Inferior parietal cortex (tissue), 1 donor: Measurements from ENCODE around the gene HACE1.
"Not testable (repeated sequence)": the region's sequence is repeated elsewhere in the genome, so short reads cannot be mapped to it uniquely, and the experiment has no call there.

Experiments used
- DNase-seq: peaks from one replicate; pipeline ENCODE4 v3.0.0-alpha.2; 2016; ENCODE audit errors: extremely low spot score

Gene HACE1

GRCh38 chr6:104859225-104860146 lies at the start of gene HACE1:
Gene HACE1 (minus strand): TSS chr6:104859919. CDS start chr6:104859642, 277 bp downstream.
- peak; percentile 91 for DNase-seq

- DNase-seq, result no peak
Observed at GRCh38 chr6:104908888-104909525, 49.3 kb upstream of the HACE1 start.

- DNase-seq, result no peak
Observed at GRCh38 chr6:104908031-104908887, 48.5 kb upstream of the HACE1 start.

GRCh38 chr6:104898893-104899292 lies 39.2 kb upstream of the HACE1 start:
- DNase-seq, result not testable (repeated sequence)

- no peak for DNase-seq
Observed at GRCh38 chr6:104896914-104897313, 37.2 kb upstream of the HACE1 start.

GRCh38 chr6:104888066-104888465 lies 28.3 kb upstream of the HACE1 start:
- DNase-seq, result no peak

- DNase-seq, result no peak
Observed at GRCh38 chr6:104887350-104887749, 27.6 kb upstream of the HACE1 start.

- no peak for DNase-seq
Observed at GRCh38 chr6:104885518-104886043, 25.9 kb upstream of the HACE1 start.

- no peak for DNase-seq
Observed at GRCh38 chr6:104884867-104885517, 25.3 kb upstream of the HACE1 start.

GRCh38 chr6:104881964-104882668 lies 22.4 kb upstream of the HACE1 start:
- DNase-seq, result no peak

- no peak for DNase-seq
Observed at GRCh38 chr6:104862456-104862855, 2.7 kb upstream of the HACE1 start.

GRCh38 chr6:104860221-104860620 lies 502 bp upstream of the HACE1 start:
- DNase-seq, result no peak

- no peak for DNase-seq
Observed at GRCh38 chr6:104858642-104859041, 1.1 kb downstream of the HACE1 start.

GRCh38 chr6:104855507-104855906 lies 4.2 kb downstream of the HACE1 start:
- DNase-seq, result no peak

- DNase-seq, result not testable (repeated sequence)
Observed at GRCh38 chr6:104847721-104848120, 12.0 kb downstream of the HACE1 start.

GRCh38 chr6:104843229-104843628 lies 16.5 kb downstream of the HACE1 start:
- DNase-seq, result no peak

- DNase-seq, result no peak
Observed at GRCh38 chr6:104837158-104837557, 22.6 kb downstream of the HACE1 start.

- not testable (repeated sequence) for DNase-seq
Observed at GRCh38 chr6:104836479-104837020, 23.2 kb downstream of the HACE1 start.

GRCh38 chr6:104835782-104836181 lies 23.9 kb downstream of the HACE1 start:
- DNase-seq, result no peak
